Measurements from ENCODE around the gene HIBCH.
"Not testable (repeated sequence)": the region's sequence is repeated elsewhere in the genome, so short reads cannot be mapped to it uniquely, and the experiment has no call there.

Gene HIBCH

DNA sequence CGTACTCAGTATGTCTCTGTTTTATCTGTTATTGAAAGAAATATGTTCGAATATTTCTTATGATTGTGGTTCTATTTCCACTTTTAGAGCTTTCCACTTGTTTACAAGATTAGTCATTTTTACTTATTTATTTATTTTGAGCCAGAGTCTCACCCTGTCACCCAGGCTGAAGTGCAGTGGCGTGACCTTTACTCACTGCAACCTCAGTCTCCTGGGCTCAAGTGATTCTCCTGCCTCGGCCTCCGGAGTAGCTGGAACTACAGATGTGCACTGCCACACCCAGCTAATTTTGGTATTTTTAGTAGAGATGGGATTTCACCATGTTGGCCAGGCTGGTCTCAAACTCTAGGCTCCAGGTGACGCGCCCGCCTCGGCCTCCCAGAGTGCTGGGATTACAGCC, 53.3 kb downstream of the HIBCH start:
- H3K4me1 Mint-ChIP-seq = peaks cover 4% of the 10 kb centered on the region
- no peak overlapping the region for H3K27ac Mint-ChIP-seq
- ATAC-seq = no peak
- H3K9me3 Mint-ChIP-seq = peaks cover 4% of the 10 kb centered on the region
- H3K4me3 Mint-ChIP-seq = no peak overlapping the region
- peaks cover 28% of the 10 kb centered on the region for H3K36me3 Mint-ChIP-seq (ENCODE audit: low read depth)
- DNase-seq = no peak
- H3K27me3 Mint-ChIP-seq = no peaks in the 10 kb centered on the region

DNA sequence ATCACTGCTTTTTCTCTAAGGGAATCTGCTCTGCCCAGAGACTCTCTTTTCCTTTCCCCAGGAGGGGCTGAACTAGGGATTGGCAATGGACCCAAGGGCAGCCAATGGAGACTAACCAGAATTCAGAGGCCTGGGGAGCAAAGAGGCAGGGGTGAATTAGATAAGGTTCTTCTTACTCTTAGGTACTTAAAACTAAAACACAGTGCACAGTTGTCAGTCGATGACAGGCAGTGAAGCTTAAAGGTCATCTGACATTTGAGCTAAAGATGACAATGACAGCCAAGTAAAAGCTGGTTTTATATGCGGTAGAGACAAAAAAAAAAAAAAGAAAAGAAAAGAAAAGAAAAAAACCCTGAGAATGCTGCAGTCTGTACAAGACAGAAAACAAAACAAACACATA, 57.8 kb downstream of the HIBCH start:
- DNase-seq = no peak
- Mint-ChIP-seq H3K27me3 (no peaks in the 10 kb centered on the region), H3K4me3 (no peak overlapping the region), H3K27ac (no peak overlapping the region), H3K4me1 (no peaks in the 10 kb centered on the region), H3K9me3 (peaks cover 10% of the 10 kb centered on the region), H3K36me3 (ENCODE audit: low read depth) (peaks cover 32% of the 10 kb centered on the region)
- ATAC-seq = no peak

DNA sequence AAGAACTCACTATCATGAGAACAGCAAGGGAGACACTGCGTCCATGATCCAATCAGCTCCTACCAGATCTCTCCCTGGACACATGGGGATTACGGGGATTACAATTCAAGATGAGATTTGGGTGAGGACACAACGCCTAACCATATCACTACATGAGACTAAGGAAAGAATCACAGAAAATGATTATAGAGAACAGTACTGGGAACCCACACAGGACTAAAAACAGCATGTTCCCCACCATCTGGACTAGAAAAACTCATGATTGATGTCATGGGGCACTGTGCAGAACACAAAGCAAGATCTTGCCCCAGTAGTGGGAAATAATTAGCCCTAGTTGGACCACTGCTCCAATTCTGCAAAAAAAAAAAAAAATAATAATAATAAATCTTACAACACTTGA, 63.5 kb downstream of the HIBCH start:
- ATAC-seq (peak; percentile 42), DNase-seq (no peak)
- H3K27ac Mint-ChIP-seq = no peak overlapping the region
- H3K4me1 Mint-ChIP-seq = peaks cover 5% of the 10 kb centered on the region
- H3K36me3 Mint-ChIP-seq (ENCODE audit: low read depth) = peaks cover 40% of the 10 kb centered on the region
- H3K9me3 Mint-ChIP-seq = peaks cover 10% of the 10 kb centered on the region
- no peak overlapping the region for H3K4me3 Mint-ChIP-seq
- no peaks in the 10 kb centered on the region for H3K27me3 Mint-ChIP-seq

DNA sequence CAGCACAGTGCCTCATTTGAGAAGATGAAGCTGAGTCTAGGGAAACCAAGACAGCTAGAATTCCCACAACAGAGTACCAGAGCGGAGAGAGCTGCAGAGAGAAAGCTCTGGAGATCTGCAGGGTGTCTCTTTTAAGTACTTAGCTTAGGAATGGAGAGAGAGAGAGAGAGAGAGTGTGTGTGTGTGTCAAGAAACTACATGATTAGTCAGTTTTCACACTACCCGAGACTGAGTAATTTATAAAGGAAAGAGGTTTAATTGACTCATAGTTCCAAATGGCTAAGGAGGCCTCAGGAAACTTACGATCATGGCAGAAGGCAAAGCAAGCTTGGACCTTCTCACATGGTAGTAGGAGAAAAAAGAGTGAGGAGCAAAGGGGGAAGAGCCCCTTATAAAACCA, 64.0 kb downstream of the HIBCH start:
- peaks cover 10% of the 10 kb centered on the region for H3K9me3 Mint-ChIP-seq
- no peaks in the 10 kb centered on the region for H3K27me3 Mint-ChIP-seq
- ATAC-seq = peak; percentile 89
- H3K36me3 Mint-ChIP-seq (ENCODE audit: low read depth) = peaks cover 42% of the 10 kb centered on the region
- no peak overlapping the region for H3K27ac Mint-ChIP-seq
- peaks cover 5% of the 10 kb centered on the region for H3K4me1 Mint-ChIP-seq
- no peak overlapping the region for H3K4me3 Mint-ChIP-seq
- DNase-seq = no peak

DNA sequence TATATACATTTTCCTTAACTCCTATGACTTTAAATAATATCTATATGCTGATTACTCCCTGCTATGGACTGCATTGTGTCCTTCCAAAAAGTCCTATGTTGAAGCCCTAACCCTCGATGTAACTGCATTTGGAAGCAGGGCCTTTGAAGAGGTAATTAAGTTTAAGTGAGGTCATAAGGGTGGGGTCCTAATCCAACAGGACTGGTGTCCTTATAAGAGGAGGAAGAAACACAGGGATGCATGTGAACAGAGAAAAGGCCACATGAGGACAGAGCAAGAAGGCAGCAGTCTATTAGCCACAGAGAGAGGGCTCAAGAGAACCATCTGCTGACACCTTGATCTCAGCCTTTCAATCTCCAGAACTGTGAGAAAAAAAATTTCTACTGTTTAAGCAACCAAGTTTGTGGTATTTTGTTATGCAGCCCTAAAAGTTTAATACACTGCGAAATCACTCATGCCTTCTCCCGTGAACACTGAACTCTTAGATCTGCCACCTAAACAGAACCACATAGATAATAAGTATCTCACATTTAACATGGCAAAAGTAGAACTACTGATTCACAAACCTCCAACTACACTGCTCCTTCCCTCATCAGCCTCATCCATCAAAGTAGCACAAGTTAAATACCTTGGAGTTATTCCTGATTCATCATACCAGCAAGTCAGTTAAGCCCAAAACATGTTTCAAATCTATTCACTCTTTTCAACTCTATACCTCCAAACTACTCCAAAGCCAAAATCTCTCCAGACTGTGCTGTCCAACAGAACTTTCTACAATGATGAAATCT, 65.4 kb downstream of the HIBCH start:
- Mint-ChIP-seq H3K4me1 (peaks cover 5% of the 10 kb centered on the region), H3K27me3 (no peaks in the 10 kb centered on the region), H3K9me3 (peaks cover 10% of the 10 kb centered on the region), H3K36me3 (ENCODE audit: low read depth) (peaks cover 53% of the 10 kb centered on the region), H3K27ac (no peak overlapping the region), H3K4me3 (no peak overlapping the region)
- no peak for ATAC-seq
- DNase-seq = no peak

DNA sequence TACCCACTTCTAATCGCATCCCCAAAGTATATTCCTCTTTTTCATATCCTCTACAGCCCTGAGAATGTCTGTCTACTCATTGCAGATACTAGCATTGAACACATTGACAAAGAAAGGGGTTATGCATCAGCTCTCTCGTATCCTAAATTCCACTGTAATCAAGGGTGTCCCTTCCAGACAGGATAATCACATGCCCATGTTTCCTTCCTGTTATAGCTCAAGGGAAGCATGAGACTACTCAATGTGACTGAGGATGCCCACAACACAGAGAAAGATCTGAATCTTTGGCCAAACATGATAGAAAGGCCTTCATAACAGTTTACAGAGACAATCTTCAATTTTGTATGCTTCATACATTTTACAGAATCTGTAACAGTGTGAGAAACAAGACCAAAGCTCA, 69.2 kb downstream of the HIBCH start:
- no peak overlapping the region for H3K27ac Mint-ChIP-seq
- H3K4me1 Mint-ChIP-seq = no peaks in the 10 kb centered on the region
- DNase-seq (no peak), ATAC-seq (no peak)
- H3K4me3 Mint-ChIP-seq = no peak overlapping the region
- no peaks in the 10 kb centered on the region for H3K27me3 Mint-ChIP-seq
- H3K9me3 Mint-ChIP-seq = no peaks in the 10 kb centered on the region
- H3K36me3 Mint-ChIP-seq (ENCODE audit: low read depth) = peaks cover 36% of the 10 kb centered on the region

DNA sequence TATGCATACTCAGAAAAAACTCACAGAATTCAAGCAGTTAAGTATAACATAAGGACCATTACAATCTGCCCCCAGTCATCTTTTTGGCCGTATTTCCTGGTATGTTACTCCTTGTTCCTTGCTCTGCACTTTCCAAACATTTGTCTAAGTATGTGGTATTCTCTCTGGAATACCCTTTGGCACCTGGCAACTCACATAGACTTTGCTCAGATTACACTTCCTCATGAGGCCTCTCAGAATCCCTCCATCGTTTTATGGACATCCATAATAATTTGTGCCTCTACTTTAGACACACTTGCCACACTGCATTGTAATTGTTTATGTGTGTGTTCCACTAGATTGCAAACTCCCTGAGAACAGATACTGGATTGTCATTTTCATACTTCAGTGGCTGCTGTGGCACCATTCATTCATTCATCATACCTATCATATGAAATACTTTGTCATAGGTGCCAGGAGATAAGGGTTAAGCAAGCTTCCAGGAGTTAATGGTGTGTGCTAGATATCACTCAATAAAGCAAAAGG, 84.0 kb downstream of the HIBCH start:
- Mint-ChIP-seq H3K9me3 (peaks cover 7% of the 10 kb centered on the region), H3K27ac (no peak overlapping the region), H3K27me3 (no peaks in the 10 kb centered on the region), H3K36me3 (ENCODE audit: low read depth) (peaks cover 42% of the 10 kb centered on the region), H3K4me3 (no peak overlapping the region), H3K4me1 (no peaks in the 10 kb centered on the region)
- no peak for ATAC-seq
- no peak for DNase-seq

DNA sequence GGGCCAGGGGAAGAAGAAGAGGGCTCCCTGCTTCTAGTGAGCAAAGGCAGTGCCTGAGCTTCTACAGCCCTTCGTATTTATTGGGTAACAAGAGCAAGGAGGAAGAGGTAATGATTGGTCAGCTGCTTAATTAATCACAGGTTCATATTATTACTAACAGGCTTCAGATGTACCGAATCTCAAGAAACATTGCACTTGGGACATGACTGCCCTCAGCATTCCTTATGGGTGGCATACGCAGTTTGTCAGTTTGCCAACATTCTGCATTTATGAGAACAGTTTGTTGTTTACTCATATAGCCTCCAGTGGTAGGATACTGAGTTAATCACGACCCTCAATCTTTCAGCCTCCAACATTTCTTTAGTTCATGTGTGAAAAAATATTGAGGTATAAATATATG, 84.5 kb downstream of the HIBCH start:
- H3K9me3 Mint-ChIP-seq = peaks cover 2% of the 10 kb centered on the region
- no peak for DNase-seq
- H3K36me3 Mint-ChIP-seq (ENCODE audit: low read depth) = peaks cover 37% of the 10 kb centered on the region
- H3K27me3 Mint-ChIP-seq = no peaks in the 10 kb centered on the region
- ATAC-seq = no peak
- no peaks in the 10 kb centered on the region for H3K4me1 Mint-ChIP-seq
- H3K27ac Mint-ChIP-seq = no peak overlapping the region
- H3K4me3 Mint-ChIP-seq = no peak overlapping the region

DNA sequence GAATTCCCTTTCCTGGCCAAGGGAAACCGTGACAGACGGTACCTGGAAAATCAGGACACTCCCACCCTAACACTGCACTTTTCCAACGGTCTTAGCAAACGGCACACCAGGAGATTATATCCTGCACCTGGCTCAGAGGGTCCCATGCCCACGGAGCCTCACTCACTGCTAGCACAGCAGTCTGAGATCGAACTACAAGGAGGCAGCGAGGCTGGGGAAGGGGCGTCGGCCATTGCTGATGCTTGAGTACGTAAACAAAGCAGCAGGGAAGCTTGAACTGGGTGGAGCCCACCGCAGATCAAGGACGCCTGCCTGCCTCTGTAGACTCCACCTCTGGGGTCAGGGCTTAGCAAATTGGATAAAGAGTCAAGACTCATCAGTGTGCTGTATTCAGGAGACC, 95.6 kb downstream of the HIBCH start:
- H3K9me3 Mint-ChIP-seq, H3K4me1 Mint-ChIP-seq, H3K27me3 Mint-ChIP-seq, H3K27ac Mint-ChIP-seq, H3K4me3 Mint-ChIP-seq, DNase-seq, ATAC-seq: not testable (repeated sequence)
- peaks cover 65% of the 10 kb centered on the region for H3K36me3 Mint-ChIP-seq (ENCODE audit: low read depth)

DNA sequence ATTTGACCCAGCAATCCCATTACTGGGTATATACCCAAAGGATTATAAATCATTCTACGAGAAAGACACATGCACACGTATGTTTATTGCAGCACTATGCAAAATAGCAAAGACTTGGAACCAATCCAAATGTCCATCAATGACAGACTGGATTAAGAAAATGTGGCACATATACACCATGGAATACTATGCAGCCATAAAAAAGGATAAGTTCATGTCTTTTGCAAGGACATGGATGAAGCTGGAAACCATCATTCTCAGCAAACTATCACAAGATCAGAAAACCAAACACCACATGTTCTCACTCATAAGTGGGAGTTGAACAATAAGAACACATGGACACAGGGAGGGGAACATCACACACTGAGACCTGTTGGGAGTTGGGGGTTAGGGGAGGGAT, 96.9 kb downstream of the HIBCH start:
- not testable (repeated sequence) for H3K9me3 Mint-ChIP-seq, H3K27me3 Mint-ChIP-seq
- peaks cover 58% of the 10 kb centered on the region for H3K36me3 Mint-ChIP-seq (ENCODE audit: low read depth)

DNA sequence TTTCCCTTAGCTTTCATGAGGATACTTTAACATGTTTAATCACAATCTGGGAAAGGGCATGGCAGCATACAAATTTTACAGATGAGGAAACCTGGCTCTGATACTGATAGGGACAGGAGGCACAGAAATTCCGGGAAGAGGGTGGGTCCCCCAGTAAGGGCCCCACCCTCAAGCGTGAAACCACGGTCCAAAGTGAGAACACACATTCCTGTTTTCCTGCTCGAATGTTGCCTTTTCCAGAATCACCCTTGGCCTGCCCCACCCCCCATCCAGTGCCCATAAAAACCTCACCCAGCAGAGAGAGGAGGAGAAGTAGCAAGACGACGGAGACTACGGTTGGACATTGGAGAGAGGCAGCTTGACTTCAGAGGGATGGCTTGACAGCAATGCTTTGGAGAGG, 98.2 kb downstream of the HIBCH start:
- H3K27me3 Mint-ChIP-seq = no peaks in the 10 kb centered on the region
- no peak overlapping the region for H3K4me3 Mint-ChIP-seq
- peaks cover 5% of the 10 kb centered on the region for H3K4me1 Mint-ChIP-seq
- ATAC-seq = no peak
- H3K9me3 Mint-ChIP-seq = peaks cover 5% of the 10 kb centered on the region
- no peak for DNase-seq
- H3K27ac Mint-ChIP-seq = no peak overlapping the region
- H3K36me3 Mint-ChIP-seq (ENCODE audit: low read depth) = peaks cover 51% of the 10 kb centered on the region

More for the DNA sequence above, 96.9 kb downstream of the HIBCH start:
- not testable (repeated sequence) for H3K27ac Mint-ChIP-seq, ATAC-seq, H3K4me1 Mint-ChIP-seq, DNase-seq, H3K4me3 Mint-ChIP-seq

DNA sequence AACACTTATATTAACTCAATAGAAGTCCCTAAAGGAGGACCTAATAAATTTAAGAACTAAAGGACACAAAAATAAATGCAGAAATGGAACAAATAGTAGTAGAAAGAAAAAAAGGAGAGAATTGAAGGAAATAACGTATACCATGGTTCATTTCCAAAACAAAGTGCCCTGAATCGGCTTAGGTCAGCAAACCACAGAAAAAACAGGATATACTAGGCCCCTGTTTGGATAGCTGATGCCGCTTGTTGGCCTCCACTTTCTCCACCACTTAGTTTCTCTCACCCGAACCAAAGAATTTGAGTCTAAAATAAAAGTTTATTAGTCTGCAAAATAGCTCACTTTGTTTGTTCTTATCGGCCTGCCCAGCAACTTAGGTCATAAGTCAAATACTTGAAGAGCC, 100.4 kb downstream of the HIBCH start:
- H3K27me3 Mint-ChIP-seq = no peaks in the 10 kb centered on the region
- peaks cover 32% of the 10 kb centered on the region for H3K36me3 Mint-ChIP-seq (ENCODE audit: low read depth)
- no peak for ATAC-seq
- peaks cover 14% of the 10 kb centered on the region for H3K4me1 Mint-ChIP-seq
- DNase-seq = no peak
- H3K4me3 Mint-ChIP-seq = no peak overlapping the region
- peaks cover 5% of the 10 kb centered on the region for H3K9me3 Mint-ChIP-seq
- H3K27ac Mint-ChIP-seq = no peak overlapping the region

DNA sequence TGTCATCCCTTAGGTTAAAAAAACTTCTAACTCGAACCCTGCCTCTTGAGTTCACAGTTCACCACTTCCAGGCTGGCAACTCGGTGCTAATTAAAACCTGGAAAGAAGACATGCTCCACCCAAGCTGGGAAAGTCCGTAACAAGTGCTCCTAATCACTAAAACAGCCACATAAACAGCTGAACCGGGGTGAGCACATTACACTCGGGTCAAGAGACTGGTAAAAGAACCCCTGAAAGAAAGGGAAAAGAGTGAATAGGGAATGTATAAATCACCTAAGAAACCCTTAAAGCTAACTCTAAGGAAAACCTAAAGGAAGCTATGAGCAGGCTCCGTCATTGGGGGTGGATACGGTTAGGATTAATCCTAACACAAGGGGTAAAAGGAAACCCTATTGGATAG, 102.0 kb downstream of the HIBCH start:
- Mint-ChIP-seq H3K9me3 (no peaks in the 10 kb centered on the region), H3K36me3 (ENCODE audit: low read depth) (peaks cover 19% of the 10 kb centered on the region), H3K27me3 (no peaks in the 10 kb centered on the region), H3K4me1 (peaks cover 14% of the 10 kb centered on the region), H3K4me3 (no peak overlapping the region), H3K27ac (no peak overlapping the region)
- no peak for ATAC-seq
- no peak for DNase-seq

DNA sequence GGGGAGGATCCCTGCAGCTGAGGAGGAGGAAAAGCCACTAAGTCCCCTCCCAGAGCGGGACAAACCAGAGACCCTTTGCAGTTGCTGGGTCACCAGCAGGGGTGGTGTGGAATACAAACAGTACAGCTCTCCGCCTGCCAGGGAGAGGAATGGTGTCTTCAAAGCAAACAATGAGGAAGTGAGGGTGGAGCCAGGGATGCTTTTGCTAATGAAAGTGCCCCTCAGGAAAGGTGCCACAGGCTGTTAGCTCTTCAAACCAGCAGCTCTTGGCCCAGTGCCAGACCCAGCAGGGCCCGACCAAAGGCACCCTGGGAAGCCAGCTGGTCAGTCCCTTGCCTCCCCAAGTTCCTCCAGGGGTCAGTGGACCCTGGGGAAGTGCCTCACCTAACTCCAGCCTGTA, 102.8 kb downstream of the HIBCH start:
- Mint-ChIP-seq H3K27me3 (no peaks in the 10 kb centered on the region), H3K9me3 (no peaks in the 10 kb centered on the region), H3K4me1 (peaks cover 14% of the 10 kb centered on the region), H3K36me3 (ENCODE audit: low read depth) (peaks cover 11% of the 10 kb centered on the region), H3K27ac (no peak overlapping the region), H3K4me3 (no peak overlapping the region)
- no peak for DNase-seq
- ATAC-seq = no peak

DNA sequence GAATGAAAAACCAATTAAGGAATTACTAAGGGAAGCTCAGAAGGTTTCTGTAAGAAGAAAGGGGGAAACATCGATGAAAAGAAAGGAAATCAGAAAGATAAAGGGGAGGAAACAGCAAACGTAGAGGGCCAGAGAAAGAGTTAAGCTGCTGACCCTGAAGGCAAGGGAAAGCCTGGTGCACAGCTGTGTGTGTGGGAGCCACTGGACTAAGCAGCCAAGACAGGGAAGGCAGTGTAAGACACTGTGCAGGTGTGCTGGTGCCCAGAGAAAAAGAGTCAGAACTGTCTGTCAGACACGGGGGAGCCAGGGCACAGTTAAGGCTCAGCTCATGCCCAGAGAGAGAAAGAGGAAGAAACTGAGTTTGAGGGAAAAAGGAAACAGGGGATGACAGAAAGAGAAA, 104.0 kb downstream of the HIBCH start:
- Mint-ChIP-seq H3K9me3 (no peaks in the 10 kb centered on the region), H3K4me1 (peaks cover 14% of the 10 kb centered on the region), H3K27ac (no peak overlapping the region), H3K4me3 (no peak overlapping the region), H3K27me3 (no peaks in the 10 kb centered on the region), H3K36me3 (ENCODE audit: low read depth) (peaks cover 7% of the 10 kb centered on the region)
- DNase-seq = no peak
- ATAC-seq = no peak

Data from activated naive CD8-positive, alpha-beta T cell treated with anti-CD3 and anti-CD28 coated beads, Interleukin-2, amount 50 U/mL, for 24 hours (primary cell).